HG02938 (cell line): ENCODE measurements around the gene NEGR1.

ENCODE experiments used
- ATAC-seq: cut with Tn5 transposase; IDR thresholded peaks from one replicate; pipeline ENCODE4 v1.9.1; 2021; ENCODE audit warnings: mild to moderate bottlenecking, moderate library complexity; ENCODE audit not compliant: unreplicated experiment

The NEGR1 gene

GRCh38 chr1:71869326-71869725, 413.0 kb downstream of the NEGR1 start:
- ATAC-seq, result no peak

- no peak for ATAC-seq
These were observed 419.6 kb downstream of the NEGR1 start for GRCh38 chr1:71862756-71863155.

- ATAC-seq, result no peak
These were observed 421.3 kb downstream of the NEGR1 start for GRCh38 chr1:71861022-71861421.

GRCh38 chr1:71859806-71860205, 422.5 kb downstream of the NEGR1 start:
- no peak for ATAC-seq

- no peak for ATAC-seq
These were observed 424.5 kb downstream of the NEGR1 start for GRCh38 chr1:71857862-71858261.

- no peak for ATAC-seq
These were observed 429.0 kb downstream of the NEGR1 start for GRCh38 chr1:71853360-71853759.

GRCh38 chr1:71850936-71851335, 431.4 kb downstream of the NEGR1 start:
- no peak for ATAC-seq

GRCh38 chr1:71850515-71850914, 431.8 kb downstream of the NEGR1 start:
- ATAC-seq, result no peak

GRCh38 chr1:71843012-71843411, 439.3 kb downstream of the NEGR1 start:
- no peak for ATAC-seq

GRCh38 chr1:71839876-71840275, 442.5 kb downstream of the NEGR1 start:
- no peak for ATAC-seq

GRCh38 chr1:71836904-71837303, 445.4 kb downstream of the NEGR1 start:
- no peak for ATAC-seq

GRCh38 chr1:71835442-71835813, 446.9 kb downstream of the NEGR1 start:
- peak; percentile 96 for ATAC-seq

- peak; percentile 16 for ATAC-seq
These were observed 447.5 kb downstream of the NEGR1 start for GRCh38 chr1:71834601-71835441.

- no peak for ATAC-seq
These were observed 450.7 kb downstream of the NEGR1 start for GRCh38 chr1:71831646-71832045.

GRCh38 chr1:71829346-71829745, 453.0 kb downstream of the NEGR1 start:
- no peak for ATAC-seq

- ATAC-seq, result no peak
These were observed 453.8 kb downstream of the NEGR1 start for GRCh38 chr1:71828431-71829012.

- no peak for ATAC-seq
These were observed 458.5 kb downstream of the NEGR1 start for GRCh38 chr1:71823708-71824305.

GRCh38 chr1:71817028-71817427, 465.3 kb downstream of the NEGR1 start:
- no peak for ATAC-seq

GRCh38 chr1:71809085-71809484, 473.3 kb downstream of the NEGR1 start:
- ATAC-seq, result no peak

GRCh38 chr1:71804140-71804539, 478.2 kb downstream of the NEGR1 start:
- no peak for ATAC-seq

- ATAC-seq, result no peak
These were observed 486.3 kb downstream of the NEGR1 start for GRCh38 chr1:71796006-71796405.

GRCh38 chr1:71792264-71792663, 490.1 kb downstream of the NEGR1 start:
- no peak for ATAC-seq
